Parathyroid adenoma (tissue), 2 donors: ENCODE results near the gene SLC5A6.

Source experiments
- H2AFZ ChIP-seq: fragments of 300-600 bp; sonication (generic); one replicate; pipeline ENCODE4 v1.7.0; 2017; ENCODE audit warnings: antibody characterized with exemption, mild to moderate bottlenecking
- H3K27ac ChIP-seq: fragments of 300-600 bp; sonication (generic); one replicate; pipeline ENCODE4 v1.7.0; 2017
- H3K27me3 ChIP-seq: fragments of 300-600 bp; sonication (generic); one replicate; pipeline ENCODE4 v1.7.0; 2017; ENCODE audit warnings: low read length; ENCODE audit not compliant: control insufficient read depth, insufficient read depth
- H3K36me3 ChIP-seq: fragments of 300-600 bp; sonication (generic); one replicate; pipeline ENCODE4 v1.7.0; 2017; ENCODE audit warnings: low read length; ENCODE audit not compliant: control insufficient read depth, insufficient read depth
- H3K4me1 ChIP-seq: fragments of 300-600 bp; sonication (generic); one replicate; pipeline ENCODE4 v1.7.0; 2017; ENCODE audit warnings: control low read depth
- H3K4me2 ChIP-seq: fragments of 300-600 bp; sonication (generic); one replicate; pipeline ENCODE4 v1.7.0; 2017; ENCODE audit warnings: low read length
- H3K4me3 ChIP-seq: fragments of 300-600 bp; sonication (generic); one replicate; pipeline ENCODE4 v1.7.0; 2017; ENCODE audit warnings: low read depth, low read length
- H3K79me2 ChIP-seq: fragments of 300-600 bp; sonication (generic); one replicate; pipeline ENCODE4 v1.7.0; 2017; ENCODE audit warnings: control low read depth
- H3K9ac ChIP-seq: fragments of 300-600 bp; sonication (generic); one replicate; pipeline ENCODE4 v1.7.0; 2017; ENCODE audit warnings: mild to moderate bottlenecking
- H3K9me3 ChIP-seq: fragments of 300-600 bp; sonication (generic); one replicate; pipeline ENCODE4 v1.7.0; 2017; ENCODE audit warnings: low read length; ENCODE audit not compliant: control insufficient read depth
- CTCF ChIP-seq: fragments of 300-600 bp; sonication (generic); IDR thresholded peaks from one replicate; pipeline ENCODE4 v1.7.0; 2017; ENCODE audit warnings: antibody characterized with exemption, mild to moderate bottlenecking
- donor health status: primary hyperparathyroidism.

Gene SLC5A6

GRCh38 chr2:27184115-27184514 is 28.0 kb downstream of the SLC5A6 start:
- TF ChIP-seq CTCF = no peak
- no peak overlapping the region for H3K4me2 ChIP-seq
- no peaks in the 10 kb centered on the region for H3K9me3 ChIP-seq
- H3K27me3 ChIP-seq = no peaks in the 10 kb centered on the region
- H3K79me2 ChIP-seq = no peaks in the 10 kb centered on the region
- no peaks in the 10 kb centered on the region for H3K36me3 ChIP-seq
- no peak overlapping the region for H3K27ac ChIP-seq
- H2AFZ ChIP-seq = no peak overlapping the region
- no peaks in the 10 kb centered on the region for H3K4me1 ChIP-seq
- H3K4me3 ChIP-seq = no peak overlapping the region
- no peak overlapping the region for H3K9ac ChIP-seq

GRCh38 chr2:27182346-27182745 is 29.7 kb downstream of the SLC5A6 start:
- H3K4me3 ChIP-seq = no peak overlapping the region
- H3K4me2 ChIP-seq = no peak overlapping the region
- no peaks in the 10 kb centered on the region for H3K36me3 ChIP-seq
- H3K79me2 ChIP-seq = no peaks in the 10 kb centered on the region
- H3K4me1 ChIP-seq = peaks cover 4% of the 10 kb centered on the region
- no peak overlapping the region for H3K9ac ChIP-seq
- H3K27me3 ChIP-seq = no peaks in the 10 kb centered on the region
- H2AFZ ChIP-seq = no peak overlapping the region
- no peaks in the 10 kb centered on the region for H3K9me3 ChIP-seq
- no peak overlapping the region for H3K27ac ChIP-seq
- TF ChIP-seq CTCF = no peak

- no peak overlapping the region for H3K4me3 ChIP-seq
- no peak overlapping the region for H3K9ac ChIP-seq
- H3K4me1 ChIP-seq = peaks cover 4% of the 10 kb centered on the region
- no peaks in the 10 kb centered on the region for H3K27me3 ChIP-seq
- no peaks in the 10 kb centered on the region for H3K79me2 ChIP-seq
- H3K36me3 ChIP-seq = no peaks in the 10 kb centered on the region
- H3K9me3 ChIP-seq = no peaks in the 10 kb centered on the region
- H2AFZ ChIP-seq = no peak overlapping the region
- H3K27ac ChIP-seq = no peak overlapping the region
- H3K4me2 ChIP-seq = no peak overlapping the region
- no peak for TF ChIP-seq CTCF
These were observed 32.6 kb downstream of the SLC5A6 start for GRCh38 chr2:27179344-27180000.

GRCh38 chr2:27178469-27178868 is 33.6 kb downstream of the SLC5A6 start:
- Histone ChIP-seq H2AFZ (no peak overlapping the region), H3K27me3 (no peaks in the 10 kb centered on the region), H3K79me2 (no peaks in the 10 kb centered on the region), H3K4me2 (no peak overlapping the region), H3K4me3 (no peak overlapping the region), H3K36me3 (no peaks in the 10 kb centered on the region), H3K9ac (no peak overlapping the region), H3K9me3 (no peaks in the 10 kb centered on the region), H3K27ac (no peak overlapping the region), H3K4me1 (peaks cover 4% of the 10 kb centered on the region)
- no peak for TF ChIP-seq CTCF
